GM12892 (cell line): ENCODE measurements around the gene SH3BGRL2.

ENCODE experiments used
- POLR2A ChIP-seq: IDR thresholded peaks from 2 replicates; pipeline ENCODE4 v1.6.1; 2011; ENCODE audit warnings: low read depth, low read length, control low read depth
- POLR2AphosphoS5 ChIP-seq: IDR thresholded peaks from 2 replicates; pipeline ENCODE4 v1.6.1; 2011; ENCODE audit warnings: low read depth, low read length, control low read depth
- TAF1 ChIP-seq: IDR thresholded peaks from 2 replicates; pipeline ENCODE4 v1.6.1; 2011; ENCODE audit warnings: low read depth, mild to moderate bottlenecking, control low read depth, low read length, borderline replicate concordance

DNA sequence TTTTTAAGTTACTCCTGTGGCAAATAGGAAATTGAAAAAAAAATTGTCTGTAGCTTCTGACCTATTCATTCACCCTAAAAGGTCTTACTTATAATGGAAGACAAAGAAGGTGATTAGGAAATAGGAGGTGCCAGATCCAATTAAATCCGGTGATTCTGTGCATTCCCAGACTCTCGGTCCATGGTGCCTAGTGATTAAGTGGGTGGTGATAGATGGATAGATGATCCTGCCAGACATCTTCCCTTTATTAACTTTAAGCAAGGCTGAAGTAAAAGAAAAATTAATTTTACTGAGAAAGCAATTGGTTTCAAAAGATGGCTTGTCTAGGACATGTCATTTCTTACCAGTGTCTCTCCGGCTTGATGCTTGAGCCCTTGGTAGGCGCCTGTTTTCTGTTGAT lies 80.0 kb downstream of the SH3BGRL2 start:
- no peak for TF ChIP-seq POLR2A
- TF ChIP-seq TAF1: no peak
- TF ChIP-seq POLR2AphosphoS5: no peak
